Ovary (tissue), 3 donors: ENCODE data around the gene ARFRP1.

ENCODE experiments used
- EP300 ChIP-seq: sonication (generic); formaldehyde crosslinking; IDR thresholded peaks from one replicate; pipeline ENCODE4 v1.6.1; 2017; ENCODE audit warnings: antibody characterized with exemption
- POLR2A ChIP-seq: fragments of 450-650 bp; IDR thresholded peaks from one replicate; pipeline ENCODE4 v1.6.1; 2017; ENCODE audit warnings: antibody characterized with exemption, mild to moderate bottlenecking, moderate library complexity
- TF ChIP-seq, protein P1 (sequence below), 3 donors: fragments of 450-650 bp in 2 of 3; fragments of 200-600 bp in 1 of 3; IDR thresholded peaks; one replicate each; pipeline versions ENCODE4 v1.5.1 to v1.8.0; 2016 to 2022; ENCODE audit warnings: antibody characterized with exemption in 3 of 3, mild to moderate bottlenecking in 1 of 3
- donor health status: DM: no; HTN: no; CAD: no.

DNA sequence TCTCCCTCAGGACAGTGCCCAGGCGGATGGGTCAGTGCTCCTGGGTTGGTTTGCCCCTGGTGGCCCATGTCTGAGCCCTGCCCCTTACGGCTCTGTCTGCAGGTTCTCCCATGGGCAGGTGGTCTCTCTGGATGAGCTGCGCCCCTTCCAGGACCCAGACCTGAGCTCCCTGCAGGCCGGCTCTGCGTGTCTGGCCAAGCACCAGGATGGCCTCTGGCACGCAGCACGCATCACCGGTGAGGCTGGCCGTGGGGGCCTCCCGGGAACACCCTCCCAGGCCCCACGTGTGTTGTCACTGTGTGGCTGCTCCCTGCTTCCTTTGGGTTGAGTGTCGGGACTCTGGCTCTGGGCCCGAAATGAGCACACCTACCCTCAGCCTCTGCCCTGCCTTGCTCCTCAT lies 25.3 kb upstream of the ARFRP1 start:
- TF ChIP-seq, protein P1, sequence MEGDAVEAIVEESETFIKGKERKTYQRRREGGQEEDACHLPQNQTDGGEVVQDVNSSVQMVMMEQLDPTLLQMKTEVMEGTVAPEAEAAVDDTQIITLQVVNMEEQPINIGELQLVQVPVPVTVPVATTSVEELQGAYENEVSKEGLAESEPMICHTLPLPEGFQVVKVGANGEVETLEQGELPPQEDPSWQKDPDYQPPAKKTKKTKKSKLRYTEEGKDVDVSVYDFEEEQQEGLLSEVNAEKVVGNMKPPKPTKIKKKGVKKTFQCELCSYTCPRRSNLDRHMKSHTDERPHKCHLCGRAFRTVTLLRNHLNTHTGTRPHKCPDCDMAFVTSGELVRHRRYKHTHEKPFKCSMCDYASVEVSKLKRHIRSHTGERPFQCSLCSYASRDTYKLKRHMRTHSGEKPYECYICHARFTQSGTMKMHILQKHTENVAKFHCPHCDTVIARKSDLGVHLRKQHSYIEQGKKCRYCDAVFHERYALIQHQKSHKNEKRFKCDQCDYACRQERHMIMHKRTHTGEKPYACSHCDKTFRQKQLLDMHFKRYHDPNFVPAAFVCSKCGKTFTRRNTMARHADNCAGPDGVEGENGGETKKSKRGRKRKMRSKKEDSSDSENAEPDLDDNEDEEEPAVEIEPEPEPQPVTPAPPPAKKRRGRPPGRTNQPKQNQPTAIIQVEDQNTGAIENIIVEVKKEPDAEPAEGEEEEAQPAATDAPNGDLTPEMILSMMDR (IDR thresholded peaks at IDR 0.05): no peak
- TF ChIP-seq POLR2A (no peak), EP300 (no peak)
